Left ventricle myocardium inferior (tissue), 1 donor: Measurements from ENCODE around the gene SLC25A25. TPM values are rescaled to one million over a fixed set of nuclear protein-coding genes. Genes with fewer than 3 reads are reported as not detected.

Source experiments
- DNase-seq: peaks from one replicate; pipeline ENCODE4 v3.0.0-alpha.2; 2020
- H3K27ac ChIP-seq: fragments of 200-600 bp; replicated peaks from 2 replicates; pipeline ENCODE4 v1.8.0; 2021
- H3K27me3 ChIP-seq: fragments of 200-600 bp; 2 replicates; pipeline ENCODE4 v1.8.0; 2021; ENCODE audit warnings: low read depth
- H3K36me3 ChIP-seq: fragments of 200-600 bp; 2 replicates; pipeline ENCODE4 v1.8.0; 2021
- H3K4me1 ChIP-seq: fragments of 200-600 bp; 2 replicates; pipeline ENCODE4 v1.8.0; 2021
- H3K4me3 ChIP-seq: fragments of 200-600 bp; 2 replicates; pipeline ENCODE4 v1.8.0; 2021; ENCODE audit warnings: mild to moderate bottlenecking, moderate library complexity
- H3K9me3 ChIP-seq: fragments of 200-600 bp; replicated peaks from 2 replicates; pipeline ENCODE4 v1.8.0; 2021
- CTCF ChIP-seq: fragments of 200-600 bp; IDR thresholded peaks from 2 replicates; pipeline ENCODE4 v1.8.0; 2021; ENCODE audit warnings: antibody characterized with exemption, mild to moderate bottlenecking, borderline replicate concordance
- intact Hi-C: fragments of 100-400 bp; cut with micrococcal nuclease; formaldehyde crosslinking; loops from one replicate; pipeline ENCODE4 v1.11.0; 2022
- total RNA-seq: library from RNA; stranded (reverse); fragmentation: NEBNext Ultra II Directional; extraction: Animal tissue kit (Norgen Biotek cat#: 25700); gene quantifications from one replicate; pipeline ENCODE4 v1.2.1, GENCODE V29; 2021
- donor health status: DM: no; HTN: yes; CAD: no; lungs with severe emphysema.

Gene SLC25A25
- total RNA-seq, 1 donor from 2014 or later = 5.4 TPM

- Histone ChIP-seq H3K36me3 (no peaks in the 10 kb centered on the region), H3K4me1 (peaks cover 62% of the 10 kb centered on the region), H3K27ac (peak overlapping the region; percentile 31), H3K4me3 (peak overlapping the region; percentile 38), H3K27me3 (no peaks in the 10 kb centered on the region), H3K9me3 (no peaks in the 10 kb centered on the region)
- TF ChIP-seq CTCF = no peak
- intact Hi-C loops = no loop called here
- DNase-seq = peak; percentile 64
Observed at GRCh38 chr9:128091144-128091543, 23.1 kb downstream of the SLC25A25 start.

GRCh38 chr9:128091571-128091970 lies 23.5 kb downstream of the SLC25A25 start:
- TF ChIP-seq CTCF = no peak
- H3K27ac ChIP-seq = peak overlapping the region; percentile 31
- peak overlapping the region; percentile 38 for H3K4me3 ChIP-seq
- intact Hi-C loops = no loop called here
- H3K36me3 ChIP-seq = no peaks in the 10 kb centered on the region
- no peaks in the 10 kb centered on the region for H3K9me3 ChIP-seq
- H3K4me1 ChIP-seq = peaks cover 66% of the 10 kb centered on the region
- no peaks in the 10 kb centered on the region for H3K27me3 ChIP-seq
- no peak for DNase-seq

DNA sequence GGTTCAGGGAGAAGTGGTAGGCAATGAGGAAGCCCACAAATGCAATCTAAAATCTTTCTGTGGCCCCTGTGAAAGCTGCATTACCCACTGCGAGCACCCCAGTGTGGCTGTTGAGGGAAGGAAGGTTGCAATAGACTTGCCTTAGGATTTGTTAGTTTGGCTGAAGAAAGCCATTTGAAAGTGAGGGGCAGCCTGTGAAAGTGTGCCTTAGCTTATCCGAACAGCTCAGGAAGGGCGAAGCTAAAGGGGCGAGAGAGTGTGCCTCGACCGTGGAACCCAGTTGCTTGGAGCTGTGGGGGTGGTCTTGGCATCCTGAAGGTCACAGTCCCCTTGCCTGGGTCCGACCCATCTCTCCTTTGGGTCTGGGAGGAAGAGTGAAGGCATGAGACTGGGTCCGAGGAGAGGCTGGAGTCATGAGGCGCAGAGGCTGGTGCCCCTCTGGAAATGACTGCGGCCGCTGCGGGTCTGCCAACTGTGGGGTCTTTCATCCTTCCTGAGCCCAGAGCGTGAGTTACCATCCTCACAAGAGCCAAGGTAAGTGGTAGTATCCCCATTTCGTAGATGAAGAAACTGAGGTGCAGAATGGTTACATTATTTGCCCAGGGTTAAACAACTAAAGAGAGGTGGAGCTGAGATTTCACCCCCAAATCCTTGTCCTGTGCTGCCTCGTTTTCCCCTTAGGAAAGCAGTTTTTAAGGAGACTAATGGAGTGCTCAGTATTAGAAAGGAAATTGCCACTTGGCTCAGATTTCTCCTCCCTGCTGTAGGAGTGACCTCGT lies 24.4 kb downstream of the SLC25A25 start:
- intact Hi-C loops = no loop called here
- H3K9me3 ChIP-seq = no peaks in the 10 kb centered on the region
- TF ChIP-seq CTCF = no peak
- H3K36me3 ChIP-seq = no peaks in the 10 kb centered on the region
- peaks cover 74% of the 10 kb centered on the region for H3K4me1 ChIP-seq
- peak overlapping the region; percentile 92 for H3K27ac ChIP-seq
- no peak for DNase-seq
- H3K4me3 ChIP-seq = peak overlapping the region; percentile 38
- H3K27me3 ChIP-seq = no peaks in the 10 kb centered on the region

DNA sequence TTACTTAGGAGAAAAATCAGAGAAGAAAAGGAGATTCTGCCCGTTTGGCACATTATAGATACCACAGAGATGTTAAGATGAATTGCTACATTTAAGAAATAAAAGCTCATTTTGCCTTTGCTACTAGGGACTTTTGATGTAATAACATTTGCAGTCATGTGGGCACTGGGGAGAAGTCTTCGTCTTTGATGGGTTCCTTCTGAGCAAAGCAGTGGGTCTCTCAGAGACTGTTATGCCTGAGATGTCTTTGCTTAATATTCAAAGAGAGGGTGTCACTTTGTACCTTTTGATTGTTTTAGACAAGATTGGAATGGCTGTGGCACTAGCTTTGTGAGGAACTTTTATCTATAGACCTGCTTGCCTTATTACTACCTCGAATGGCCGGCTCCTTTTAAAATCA lies 25.0 kb downstream of the SLC25A25 start:
- no peak overlapping the region for H3K4me3 ChIP-seq
- TF ChIP-seq CTCF = no peak
- H3K27me3 ChIP-seq = no peaks in the 10 kb centered on the region
- peaks cover 79% of the 10 kb centered on the region for H3K4me1 ChIP-seq
- intact Hi-C loops = no loop called here
- no peaks in the 10 kb centered on the region for H3K36me3 ChIP-seq
- no peaks in the 10 kb centered on the region for H3K9me3 ChIP-seq
- H3K27ac ChIP-seq = peak overlapping the region; percentile 92
- no peak for DNase-seq

- peak; percentile 88 for DNase-seq
- Histone ChIP-seq H3K36me3 (no peaks in the 10 kb centered on the region), H3K4me3 (peak overlapping the region; percentile 54), H3K9me3 (no peaks in the 10 kb centered on the region), H3K4me1 (peaks cover 88% of the 10 kb centered on the region), H3K27ac (peak overlapping the region; percentile 92), H3K27me3 (no peaks in the 10 kb centered on the region)
- intact Hi-C loops = no loop called here
- TF ChIP-seq CTCF = no peak
Observed at GRCh38 chr9:128094166-128094949, 26.3 kb downstream of the SLC25A25 start.
